ENCODE data around the gene FPGS. TPM values are rescaled to one million over a fixed set of nuclear protein-coding genes. Genes with fewer than 3 reads are reported as not detected.
"Not testable (repeated sequence)": the region's sequence is repeated elsewhere in the genome, so short reads cannot be mapped to it uniquely, and the experiment has no call there.

The FPGS gene
- total and polyA plus RNA-seq, 4 donors = 20.4 to 61.1 (median 42.7) TPM

DNA sequence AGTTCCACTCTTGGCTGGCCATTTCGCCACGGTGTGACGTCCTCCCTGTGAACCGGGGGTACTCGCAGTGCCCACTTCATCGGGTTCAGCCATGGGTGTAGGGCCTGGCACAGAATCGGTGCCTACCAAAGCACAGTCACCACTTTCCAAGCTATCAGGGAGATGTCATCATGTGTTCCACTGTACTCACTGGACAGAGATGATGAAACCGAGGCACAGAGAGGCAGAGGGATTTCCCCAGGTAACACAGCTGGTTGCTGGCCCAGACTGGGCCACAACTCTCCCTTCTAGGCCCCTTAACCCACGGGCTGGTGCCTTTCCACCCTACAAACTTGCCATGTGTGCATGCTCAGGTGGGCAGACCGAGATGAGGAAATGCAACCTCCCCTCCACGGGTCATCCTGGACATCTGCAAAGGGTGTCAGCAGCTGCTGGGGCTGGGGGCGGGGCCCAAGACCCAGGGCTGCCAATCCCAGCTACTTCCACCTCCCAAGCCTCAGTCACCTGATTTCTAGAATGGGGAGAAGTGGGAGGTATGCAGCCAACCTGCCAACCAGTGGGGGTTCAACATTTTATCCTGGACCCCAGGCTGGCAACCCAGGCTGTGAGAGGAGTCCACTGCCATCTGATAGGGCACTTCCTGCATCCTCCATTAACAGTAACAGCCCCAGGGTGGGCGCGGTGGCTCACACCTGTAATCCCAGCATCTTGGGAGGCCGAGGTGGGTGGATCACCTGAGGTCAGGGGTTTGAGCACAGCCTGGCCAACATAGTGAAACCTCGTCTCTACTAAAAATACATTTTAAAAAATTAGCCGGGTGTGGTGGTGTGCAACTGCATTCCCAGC lies 23.3 kb upstream of the FPGS start (continued):
- TF ChIP-seq, protein P1, sequence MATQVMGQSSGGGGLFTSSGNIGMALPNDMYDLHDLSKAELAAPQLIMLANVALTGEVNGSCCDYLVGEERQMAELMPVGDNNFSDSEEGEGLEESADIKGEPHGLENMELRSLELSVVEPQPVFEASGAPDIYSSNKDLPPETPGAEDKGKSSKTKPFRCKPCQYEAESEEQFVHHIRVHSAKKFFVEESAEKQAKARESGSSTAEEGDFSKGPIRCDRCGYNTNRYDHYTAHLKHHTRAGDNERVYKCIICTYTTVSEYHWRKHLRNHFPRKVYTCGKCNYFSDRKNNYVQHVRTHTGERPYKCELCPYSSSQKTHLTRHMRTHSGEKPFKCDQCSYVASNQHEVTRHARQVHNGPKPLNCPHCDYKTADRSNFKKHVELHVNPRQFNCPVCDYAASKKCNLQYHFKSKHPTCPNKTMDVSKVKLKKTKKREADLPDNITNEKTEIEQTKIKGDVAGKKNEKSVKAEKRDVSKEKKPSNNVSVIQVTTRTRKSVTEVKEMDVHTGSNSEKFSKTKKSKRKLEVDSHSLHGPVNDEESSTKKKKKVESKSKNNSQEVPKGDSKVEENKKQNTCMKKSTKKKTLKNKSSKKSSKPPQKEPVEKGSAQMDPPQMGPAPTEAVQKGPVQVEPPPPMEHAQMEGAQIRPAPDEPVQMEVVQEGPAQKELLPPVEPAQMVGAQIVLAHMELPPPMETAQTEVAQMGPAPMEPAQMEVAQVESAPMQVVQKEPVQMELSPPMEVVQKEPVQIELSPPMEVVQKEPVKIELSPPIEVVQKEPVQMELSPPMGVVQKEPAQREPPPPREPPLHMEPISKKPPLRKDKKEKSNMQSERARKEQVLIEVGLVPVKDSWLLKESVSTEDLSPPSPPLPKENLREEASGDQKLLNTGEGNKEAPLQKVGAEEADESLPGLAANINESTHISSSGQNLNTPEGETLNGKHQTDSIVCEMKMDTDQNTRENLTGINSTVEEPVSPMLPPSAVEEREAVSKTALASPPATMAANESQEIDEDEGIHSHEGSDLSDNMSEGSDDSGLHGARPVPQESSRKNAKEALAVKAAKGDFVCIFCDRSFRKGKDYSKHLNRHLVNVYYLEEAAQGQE (IDR thresholded peaks at IDR 0.05) = no peak
- no peak for TF ChIP-seq FOXA1 (IDR thresholded peaks at IDR 0.05)
- TF ChIP-seq FOXA2 (IDR thresholded peaks at IDR 0.05) = no peak
- TF ChIP-seq, protein P2, sequence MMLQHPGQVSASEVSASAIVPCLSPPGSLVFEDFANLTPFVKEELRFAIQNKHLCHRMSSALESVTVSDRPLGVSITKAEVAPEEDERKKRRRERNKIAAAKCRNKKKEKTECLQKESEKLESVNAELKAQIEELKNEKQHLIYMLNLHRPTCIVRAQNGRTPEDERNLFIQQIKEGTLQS (IDR thresholded peaks at IDR 0.05) = no peak
- TF ChIP-seq JUND (IDR thresholded peaks at IDR 0.05) = no peak
- no peak for TF ChIP-seq EGR1 (IDR thresholded peaks at IDR 0.05; ENCODE audit: low read depth in 2 of 2)
- TF ChIP-seq NR2F2 (IDR thresholded peaks at IDR 0.05) = no peak
- TF ChIP-seq HNF4G (IDR thresholded peaks at IDR 0.05) = no peak

DNA sequence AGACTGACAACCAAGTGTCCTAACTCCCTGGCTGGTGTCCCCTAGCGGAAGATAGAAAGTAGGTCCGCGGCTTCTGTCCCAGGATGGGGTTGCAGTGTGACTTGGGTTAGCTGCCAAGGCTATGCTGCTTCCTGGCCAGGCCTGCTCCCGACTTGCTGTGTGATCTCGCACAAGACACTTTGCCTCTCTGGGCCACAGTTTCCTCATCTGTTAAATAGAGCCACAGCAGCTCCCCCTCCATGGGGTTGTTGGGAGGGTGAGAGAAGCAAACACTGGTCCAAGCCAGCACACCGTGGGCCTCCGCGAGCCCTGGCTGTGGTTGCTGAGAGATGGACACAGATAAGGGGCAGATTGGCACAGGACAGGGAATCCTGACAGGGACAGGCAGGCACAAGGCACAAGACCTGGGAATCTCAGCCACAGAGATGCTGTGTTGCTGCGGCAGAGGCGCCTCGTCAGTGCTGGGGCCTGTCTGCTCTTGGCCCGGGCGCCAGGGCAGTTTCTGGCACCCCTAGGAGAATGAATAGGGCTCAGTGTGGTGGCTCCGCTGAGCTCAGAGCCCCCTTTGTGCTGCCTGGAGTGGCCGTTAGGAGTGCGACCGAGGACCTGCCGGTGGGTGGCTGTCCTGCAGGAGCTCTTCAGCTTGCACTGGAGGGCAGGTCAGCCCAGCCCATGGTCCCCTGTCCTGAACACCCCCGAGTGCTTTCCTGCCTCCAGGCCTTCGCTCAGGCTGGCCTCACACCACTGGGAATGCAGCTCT lies 22.4 kb upstream of the FPGS start:
- H3K27ac ChIP-seq (ENCODE audit: low read depth in 1 of 2, low read length in 2 of 2) = peak overlapping the region; percentile 9 to 31
- no peak overlapping the region for H3K9ac ChIP-seq (ENCODE audit: low read depth in 1 of 2, low read length in 2 of 2)
- no peaks in the 10 kb centered on the region for H3K36me3 ChIP-seq (ENCODE audit: control insufficient read depth in 4 of 4, insufficient read depth in 3 of 4, low read depth in 1 of 4, low read length in 3 of 4)
- H3K9me3 ChIP-seq (ENCODE audit: control insufficient read depth in 4 of 4, low read length in 3 of 4) = no peaks in the 10 kb centered on the region
- no peak for TF ChIP-seq HNF4G (IDR thresholded peaks at IDR 0.05)
- no peak for TF ChIP-seq NR2F2 (IDR thresholded peaks at IDR 0.05)
- TF ChIP-seq GABPA (IDR thresholded peaks at IDR 0.05 in 1 of 2, conservative IDR thresholded peaks at IDR 0.05 in 1 of 2) = no peak
- TF ChIP-seq, protein P3, sequence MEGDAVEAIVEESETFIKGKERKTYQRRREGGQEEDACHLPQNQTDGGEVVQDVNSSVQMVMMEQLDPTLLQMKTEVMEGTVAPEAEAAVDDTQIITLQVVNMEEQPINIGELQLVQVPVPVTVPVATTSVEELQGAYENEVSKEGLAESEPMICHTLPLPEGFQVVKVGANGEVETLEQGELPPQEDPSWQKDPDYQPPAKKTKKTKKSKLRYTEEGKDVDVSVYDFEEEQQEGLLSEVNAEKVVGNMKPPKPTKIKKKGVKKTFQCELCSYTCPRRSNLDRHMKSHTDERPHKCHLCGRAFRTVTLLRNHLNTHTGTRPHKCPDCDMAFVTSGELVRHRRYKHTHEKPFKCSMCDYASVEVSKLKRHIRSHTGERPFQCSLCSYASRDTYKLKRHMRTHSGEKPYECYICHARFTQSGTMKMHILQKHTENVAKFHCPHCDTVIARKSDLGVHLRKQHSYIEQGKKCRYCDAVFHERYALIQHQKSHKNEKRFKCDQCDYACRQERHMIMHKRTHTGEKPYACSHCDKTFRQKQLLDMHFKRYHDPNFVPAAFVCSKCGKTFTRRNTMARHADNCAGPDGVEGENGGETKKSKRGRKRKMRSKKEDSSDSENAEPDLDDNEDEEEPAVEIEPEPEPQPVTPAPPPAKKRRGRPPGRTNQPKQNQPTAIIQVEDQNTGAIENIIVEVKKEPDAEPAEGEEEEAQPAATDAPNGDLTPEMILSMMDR (IDR thresholded peaks at IDR 0.05; ENCODE audit: low read depth, low read length, missing input control) = no peak
- no peak for TF ChIP-seq SP1 (IDR thresholded peaks at IDR 0.05)
- no peak for TF ChIP-seq TAF1 (conservative IDR thresholded peaks at IDR 0.05)
- no peak for TF ChIP-seq HNF4A (conservative IDR thresholded peaks at IDR 0.05)
- no peak for TF ChIP-seq FOXA1 (IDR thresholded peaks at IDR 0.05)
- no peak for TF ChIP-seq EGR1 (IDR thresholded peaks at IDR 0.05; ENCODE audit: low read depth in 2 of 2)
- no peak for TF ChIP-seq RAD21 (IDR thresholded peaks at IDR 0.05)
- TF ChIP-seq, protein P4, sequence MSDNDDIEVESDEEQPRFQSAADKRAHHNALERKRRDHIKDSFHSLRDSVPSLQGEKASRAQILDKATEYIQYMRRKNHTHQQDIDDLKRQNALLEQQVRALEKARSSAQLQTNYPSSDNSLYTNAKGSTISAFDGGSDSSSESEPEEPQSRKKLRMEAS (IDR thresholded peaks at IDR 0.05) = no peak
- TF ChIP-seq YY1 (IDR thresholded peaks at IDR 0.05) = no peak
- no peak for TF ChIP-seq JUND (IDR thresholded peaks at IDR 0.05)
- TF ChIP-seq RXRA (IDR thresholded peaks at IDR 0.05) = no peak
- TF ChIP-seq, protein P1 (IDR thresholded peaks at IDR 0.05) = no peak
- DNase-seq (ENCODE audit: low spot score) = no peak
- H3K27me3 ChIP-seq (ENCODE audit: control insufficient read depth in 4 of 4, insufficient read depth in 4 of 4, low read length in 3 of 4) = no peaks in the 10 kb centered on the region
- WGBS = 81% methylated on average over 20 of the region's 20 CpGs
- peaks cover 0 to 10% (median 2%) of the 10 kb centered on the region in 4 donors for H3K4me1 ChIP-seq (ENCODE audit: control insufficient read depth in 4 of 4, insufficient read depth in 4 of 4, low read length in 3 of 4)
- no peak overlapping the region for H3K4me3 ChIP-seq (ENCODE audit: low read depth in 1 of 3, low read length in 3 of 3)

DNA sequence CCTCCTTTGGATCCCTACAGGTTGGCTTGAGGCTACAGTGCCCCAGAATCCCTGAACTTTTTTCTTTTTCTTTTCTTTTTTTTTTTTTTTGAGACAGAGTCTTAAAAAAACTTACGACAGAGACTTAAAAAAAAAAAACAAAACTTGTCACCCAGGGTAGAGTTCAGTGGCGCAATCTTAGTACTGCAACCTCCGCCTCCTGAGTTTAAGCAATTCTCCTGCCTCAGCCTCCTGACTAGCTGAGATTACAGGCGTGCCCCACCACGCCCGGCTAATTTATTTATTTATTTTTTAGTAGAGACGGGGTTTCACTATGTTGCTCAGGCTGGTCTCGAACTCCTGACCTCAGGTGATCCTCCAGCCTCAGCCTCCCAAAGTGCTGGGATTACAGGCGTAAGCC lies 21.8 kb upstream of the FPGS start:
- H3K9me3 ChIP-seq (ENCODE audit: control insufficient read depth in 4 of 4, low read length in 3 of 4); DNase-seq (ENCODE audit: low spot score); H3K9ac ChIP-seq (ENCODE audit: low read depth in 1 of 2, low read length in 2 of 2); H3K27ac ChIP-seq (ENCODE audit: low read depth in 1 of 2, low read length in 2 of 2); H3K36me3 ChIP-seq (ENCODE audit: control insufficient read depth in 4 of 4, insufficient read depth in 3 of 4, low read depth in 1 of 4, low read length in 3 of 4); H3K27me3 ChIP-seq (ENCODE audit: control insufficient read depth in 4 of 4, insufficient read depth in 4 of 4, low read length in 3 of 4); H3K4me3 ChIP-seq (ENCODE audit: low read depth in 1 of 3, low read length in 3 of 3): not testable (repeated sequence)
- 82% methylated on average over 9 of the region's 9 CpGs for WGBS
- peaks cover 0 to 10% (median 2%) of the 10 kb centered on the region in 4 donors for H3K4me1 ChIP-seq (ENCODE audit: control insufficient read depth in 4 of 4, insufficient read depth in 4 of 4, low read length in 3 of 4)

Measured in liver (tissue), 9 donors.